Stimulated activated CD8-positive, alpha-beta memory T cell treated with anti-CD3 and anti-CD28 coated beads, Interleukin-4, amount 100 ng/mL, for 1 hour (primary cell): ENCODE results near the gene USP7.

ENCODE experiments used
- DNase-seq, 2 donors: peaks; one replicate each; pipeline ENCODE4 v3.0.0-alpha.2; 2020; ENCODE audit warnings: low read depth in 2 of 2, low spot score in 1 of 2

The USP7 gene

DNA sequence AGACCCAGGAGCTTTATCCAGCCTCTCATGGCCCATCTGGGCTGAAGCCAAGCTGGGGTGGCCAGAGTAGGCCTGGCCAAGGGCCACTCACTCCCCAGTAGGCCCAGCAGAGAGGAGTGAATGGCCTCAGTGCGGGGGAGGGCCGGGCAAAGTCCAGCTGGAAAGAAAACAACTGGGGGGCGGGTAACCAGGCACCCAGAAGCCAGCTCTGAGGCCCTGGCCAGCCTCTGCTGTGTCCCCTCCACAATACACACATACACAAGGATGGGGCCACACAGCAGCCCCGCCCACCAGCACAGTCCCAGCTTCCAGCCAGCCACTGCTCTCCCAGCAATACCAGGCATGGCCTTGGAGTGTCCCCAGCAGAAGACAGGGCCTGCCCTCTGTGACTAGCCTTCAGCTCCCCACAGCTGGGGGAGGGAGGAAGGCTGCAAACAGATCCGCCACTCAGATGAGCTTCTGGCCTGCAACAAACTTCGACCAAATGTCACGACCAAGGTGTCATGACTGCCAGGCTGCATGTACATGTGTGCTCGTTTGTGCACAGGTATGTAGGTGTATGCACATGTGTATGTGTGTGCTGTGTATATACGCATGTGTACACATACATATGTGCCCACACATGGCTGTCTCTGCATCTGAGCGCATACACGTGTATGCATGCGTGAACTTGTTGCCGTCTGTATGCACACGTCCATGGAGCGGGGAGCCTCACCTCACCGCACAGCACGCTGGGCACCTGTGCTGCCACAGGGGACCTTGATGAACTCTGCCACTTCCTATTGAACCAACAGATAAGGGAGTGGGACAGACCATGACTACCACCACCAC, 99.9 kb downstream of the USP7 start:
- no peak for DNase-seq

DNA sequence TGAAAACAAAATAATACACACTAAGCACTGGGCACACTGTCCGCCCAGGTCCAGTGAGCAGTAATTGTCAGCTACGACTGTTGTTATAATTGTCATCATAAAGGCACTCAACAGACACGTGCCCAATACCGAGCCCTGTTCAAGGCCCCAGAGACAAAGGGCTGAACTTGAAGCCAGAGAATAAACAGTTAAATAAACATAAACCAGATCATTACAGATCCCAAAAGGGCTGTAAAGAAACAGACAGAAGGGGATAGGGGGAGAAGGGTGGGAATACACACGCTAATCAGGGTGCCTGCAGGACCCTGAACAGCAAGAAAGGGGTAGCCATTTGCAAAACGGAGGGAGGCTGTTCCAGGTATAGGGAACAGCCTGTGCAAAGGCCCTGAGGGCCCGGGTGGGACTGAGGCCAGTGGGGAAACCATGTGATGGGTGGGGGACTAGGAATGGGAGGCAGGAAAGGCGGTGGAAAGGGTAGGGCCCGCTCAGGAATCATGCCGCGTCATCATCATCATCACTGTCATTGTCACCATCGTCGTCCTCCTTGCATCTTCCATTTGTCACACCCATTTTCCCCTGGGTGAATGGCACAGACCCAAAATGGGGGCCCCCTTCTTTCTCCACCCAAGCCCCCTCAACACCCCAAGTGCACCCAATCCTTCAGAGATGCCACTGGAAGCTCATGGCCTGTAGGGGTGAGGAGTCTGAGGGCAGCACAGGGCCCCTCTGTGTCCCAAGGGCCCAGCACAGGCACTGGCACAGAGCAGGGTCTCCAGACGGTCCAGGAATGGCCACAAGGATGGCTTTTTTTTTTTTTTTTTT, 101.2 kb downstream of the USP7 start:
- no peak for DNase-seq

DNA sequence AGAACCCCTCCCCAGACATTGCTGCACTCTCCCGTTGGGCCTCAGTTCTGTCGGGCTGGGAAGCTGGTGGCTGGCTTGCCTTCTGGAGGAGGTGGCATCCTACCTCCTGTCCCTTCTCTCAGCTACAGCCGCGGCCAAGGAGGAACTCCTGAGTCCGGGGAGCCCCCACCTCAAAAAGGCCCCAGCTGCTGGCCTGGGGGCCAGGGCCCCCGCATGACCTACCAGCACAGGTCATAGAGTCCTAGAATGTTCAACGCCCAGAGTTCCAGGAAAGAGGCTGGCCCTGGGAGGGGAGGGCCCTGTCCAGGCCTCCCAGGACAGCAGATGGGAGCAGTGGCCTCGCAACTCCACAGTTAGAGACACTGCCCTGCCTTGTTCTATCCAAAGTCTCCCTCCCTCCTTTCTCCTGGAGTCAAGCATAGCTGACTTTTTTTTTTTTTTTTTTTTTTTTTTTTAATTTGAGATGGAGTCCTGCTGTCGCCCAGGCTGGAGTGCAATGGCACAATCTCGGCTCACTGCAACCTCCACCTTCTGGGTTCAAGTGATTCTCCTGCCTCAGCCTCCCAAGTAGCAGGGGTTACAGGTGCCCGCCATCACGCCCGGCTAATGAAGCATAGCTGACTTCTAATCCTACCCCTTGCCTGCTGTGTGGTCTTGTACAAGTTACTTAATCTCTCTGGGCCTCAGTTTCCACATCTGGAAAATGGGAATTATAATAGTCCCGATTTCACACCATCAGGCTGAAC, 102.0 kb downstream of the USP7 start:
- no peak for DNase-seq

- no peak for DNase-seq
These were observed 103.5 kb downstream of the USP7 start for GRCh38 chr16:8859913-8860881.

GRCh38 chr16:8858994-8859912, 104.5 kb downstream of the USP7 start:
- no peak for DNase-seq

DNA sequence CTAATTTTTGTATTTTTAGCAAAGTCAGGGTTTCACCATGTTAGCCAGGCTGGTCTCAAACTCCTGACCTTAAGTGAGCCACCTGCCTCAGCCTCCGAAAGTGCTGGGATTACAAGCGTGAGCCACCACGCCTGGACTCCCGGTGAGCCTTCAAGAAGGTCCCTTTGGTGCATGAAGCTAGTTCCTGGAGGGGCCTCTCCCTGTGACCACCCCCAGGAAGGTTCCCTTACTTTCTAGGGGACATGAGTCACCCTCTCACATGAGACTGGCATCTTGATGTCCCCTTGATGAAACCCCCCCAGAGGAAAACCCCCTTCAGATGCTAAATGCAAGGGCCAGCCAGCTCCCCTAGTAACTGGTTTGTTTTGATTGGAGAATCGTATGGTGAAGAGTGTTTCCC, 107.7 kb downstream of the USP7 start:
- DNase-seq = no peak

DNA sequence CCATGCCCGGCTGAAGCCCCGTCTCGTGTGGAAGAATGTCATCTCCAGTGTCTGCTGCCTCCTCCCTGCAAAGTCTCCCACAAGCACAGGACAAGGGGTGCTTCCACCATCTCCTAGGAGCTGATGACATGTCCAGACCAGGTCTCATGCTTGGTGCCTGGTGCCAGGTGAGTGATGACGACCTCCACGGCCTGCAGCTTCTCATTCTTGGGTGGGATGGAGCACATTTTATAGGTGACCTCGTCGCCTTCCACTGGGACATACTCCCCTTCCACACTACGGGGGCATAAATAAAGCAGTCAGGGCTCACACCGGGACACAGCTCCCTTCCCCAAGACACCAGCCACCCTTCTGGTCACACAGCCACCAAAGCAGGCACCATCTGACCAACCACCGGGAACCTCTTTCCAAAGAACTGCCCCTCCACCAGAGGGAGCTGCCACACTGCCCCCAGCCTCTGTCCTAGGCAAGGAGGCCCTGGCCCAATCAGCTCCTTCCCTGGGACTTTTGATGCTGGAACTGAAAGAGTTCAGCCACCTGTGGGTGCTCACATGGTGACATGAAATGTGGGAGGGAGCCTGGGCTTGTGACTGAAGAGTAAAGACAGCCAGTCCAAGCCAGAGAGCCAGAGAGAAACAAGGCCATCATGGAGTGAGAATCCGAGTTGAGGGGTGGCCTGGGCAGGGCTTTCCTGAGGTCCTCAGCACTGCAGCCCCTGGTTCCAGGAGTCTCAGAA, 108.5 kb downstream of the USP7 start:
- DNase-seq = no peak

DNA sequence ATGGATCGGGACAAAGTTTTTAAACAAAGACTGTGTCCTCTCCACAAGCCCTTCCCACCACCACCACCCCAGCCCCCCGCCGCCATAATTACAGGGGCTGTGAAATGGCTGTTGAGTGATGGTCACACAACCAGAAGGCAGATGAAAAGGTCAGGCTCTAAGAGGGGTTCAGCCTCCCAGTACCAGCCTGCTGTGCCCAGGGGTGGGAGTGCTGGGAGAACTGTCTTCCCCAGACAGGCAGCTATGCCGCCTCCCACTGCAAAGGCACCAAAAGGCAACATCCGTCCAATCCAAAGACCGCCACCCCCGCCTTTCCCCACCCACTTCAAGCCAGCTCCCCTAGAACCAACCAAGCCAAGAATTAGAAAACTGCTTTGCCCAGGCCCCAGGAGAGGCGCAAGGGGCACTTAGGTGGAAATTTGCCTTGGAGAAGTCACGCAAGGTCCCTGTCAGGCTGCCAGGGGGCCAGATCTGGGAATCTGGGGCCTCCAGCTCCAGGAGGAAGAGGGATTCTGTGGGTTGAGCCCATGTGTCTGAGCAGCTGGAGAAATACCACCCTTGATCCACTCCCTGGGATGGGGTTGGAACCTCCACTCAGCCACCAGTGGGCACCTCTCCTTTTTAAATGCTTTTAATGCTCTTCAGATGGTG, 109.3 kb downstream of the USP7 start:
- DNase-seq = no peak

- DNase-seq = no peak
These were observed 110.1 kb downstream of the USP7 start for GRCh38 chr16:8853611-8854010.

DNA sequence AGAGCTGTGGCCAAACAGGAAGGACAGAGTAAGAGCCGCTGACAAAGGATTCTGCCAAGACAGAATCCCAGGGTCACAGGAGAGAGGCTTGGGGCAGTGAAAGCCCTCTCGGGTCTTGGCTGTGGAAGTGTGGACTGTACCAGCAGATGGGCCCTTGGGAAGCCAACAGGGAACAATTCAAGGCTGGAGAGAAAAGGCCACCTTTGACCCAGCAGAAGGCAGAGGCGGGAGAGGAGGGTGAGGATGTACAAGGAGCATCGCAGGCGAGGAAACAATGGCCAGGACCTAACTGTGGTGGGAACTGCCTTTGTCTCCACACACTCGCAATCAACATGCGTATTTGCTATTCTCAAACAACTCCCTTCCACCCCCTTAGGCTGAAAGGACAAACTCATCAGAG, 110.6 kb downstream of the USP7 start:
- DNase-seq = no peak

DNA sequence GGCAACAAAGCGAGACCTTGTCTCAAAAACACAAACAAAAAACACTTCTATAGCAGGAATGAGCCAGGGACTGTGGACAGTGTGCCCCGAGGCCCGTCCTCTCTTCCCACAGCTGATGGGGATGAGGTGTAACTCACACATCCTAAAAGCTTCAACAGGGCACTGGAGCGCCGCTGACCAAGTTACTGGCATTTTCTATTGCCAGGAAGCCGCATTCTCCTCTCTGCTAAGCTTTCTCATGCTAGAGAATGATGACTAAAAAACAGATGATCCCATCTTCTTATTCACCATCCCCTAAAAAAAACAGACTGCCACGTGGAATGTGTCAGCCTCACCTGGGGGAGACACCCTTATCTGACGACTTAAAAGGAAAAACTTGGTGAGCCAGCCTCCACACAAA, 111.2 kb downstream of the USP7 start:
- DNase-seq = no peak

GRCh38 chr16:8851761-8852403, 111.8 kb downstream of the USP7 start:
- no peak for DNase-seq

GRCh38 chr16:8850279-8850885, 113.3 kb downstream of the USP7 start:
- no peak for DNase-seq

DNA sequence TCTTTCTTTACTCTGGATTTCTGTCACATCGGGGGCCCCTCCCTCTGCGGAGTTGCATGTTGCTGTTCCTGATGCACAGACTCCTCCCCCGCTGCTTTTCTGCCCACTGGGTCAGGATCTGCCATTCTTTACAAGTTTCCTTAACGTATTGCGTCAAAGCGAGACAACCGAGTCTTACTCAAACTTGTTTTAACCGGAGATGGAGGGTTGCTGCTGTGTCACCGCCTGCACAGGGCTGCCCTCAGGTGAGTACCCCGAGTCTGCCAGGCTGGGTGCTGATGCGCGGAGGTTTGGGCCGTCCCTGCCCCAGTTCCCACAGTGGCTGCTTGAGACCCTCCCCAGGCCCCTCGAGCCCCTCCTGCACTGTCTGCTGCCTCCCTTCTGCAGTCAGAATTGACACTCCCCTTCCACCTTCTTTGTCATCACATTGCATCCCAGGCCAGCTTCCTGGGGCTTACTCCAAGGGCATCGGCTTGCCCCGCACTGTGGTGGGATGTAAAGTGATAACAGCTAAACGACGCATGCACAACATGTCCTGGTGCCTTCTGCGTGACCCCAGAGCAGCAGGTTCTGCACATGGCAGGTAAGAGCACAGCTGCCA, 114.2 kb downstream of the USP7 start:
- no peak for DNase-seq

GRCh38 chr16:8848939-8849391, 114.7 kb downstream of the USP7 start:
- DNase-seq = no peak

GRCh38 chr16:8848231-8848938, 115.3 kb downstream of the USP7 start:
- DNase-seq = no peak
